Kidney (tissue), 14 donors: Measurements from ENCODE around the gene CRYL1. TPM values are rescaled to one million over a fixed set of nuclear protein-coding genes. Genes with fewer than 3 reads are reported as not detected.

Experiments used
- DNase-seq, 5 donors: peaks; one replicate each; pipeline ENCODE4 v3.0.0-alpha.2; 2013 to 2020
- FAIRE-seq: peaks from 2 replicates; lab custom pipeline; 2012; peaks lifted over from hg19 to GRCh38; lab: Jason Lieb, UNC
- H3K27ac ChIP-seq, 2 donors: one replicate each; pipeline ENCODE4 v1.7.0; 2013; ENCODE audit warnings: low read depth in 2 of 2, low read length in 2 of 2, inconsistent platforms in 1 of 2
- H3K27me3 ChIP-seq: one replicate; pipeline ENCODE4 v1.7.1; 2013; ENCODE audit warnings: low read length, inconsistent platforms; ENCODE audit not compliant: control insufficient read depth, insufficient read depth
- H3K36me3 ChIP-seq, 3 donors: one replicate each; pipeline versions ENCODE4 v1.7.0 to v1.7.1; 2013; ENCODE audit warnings: low read length in 3 of 3, control low read depth in 1 of 3, inconsistent platforms in 1 of 3; ENCODE audit not compliant: insufficient read depth in 3 of 3, control insufficient read depth in 2 of 3
- H3K4me1 ChIP-seq, 3 donors: one replicate each; pipeline versions ENCODE4 v1.7.0 to v1.7.1; 2013; ENCODE audit warnings: low read length in 3 of 3, inconsistent platforms in 1 of 3, low read depth in 1 of 3; ENCODE audit not compliant: control insufficient read depth in 2 of 3, insufficient read depth in 2 of 3
- H3K4me3 ChIP-seq, 3 donors: one replicate each; pipeline versions ENCODE4 v1.7.0 to v1.8.1; 2013; ENCODE audit warnings: low read length in 3 of 3, control low read depth in 1 of 3, inconsistent platforms in 1 of 3
- H3K9ac ChIP-seq, 3 donors: one replicate each; pipeline versions ENCODE4 v1.7.0 to v1.7.1; 2013; ENCODE audit warnings: low read length in 3 of 3, control low read depth in 1 of 3, inconsistent platforms in 1 of 3
- H3K9me3 ChIP-seq, 3 donors: one replicate each; pipeline versions ENCODE4 v1.7.0 to v1.7.1; 2013; ENCODE audit warnings: low read length in 3 of 3, control low read depth in 1 of 3, inconsistent platforms in 1 of 3; ENCODE audit not compliant: control insufficient read depth in 2 of 3, insufficient read depth in 1 of 3
- CTCF ChIP-seq: IDR thresholded peaks from 3 replicates; pipeline ENCODE4 v1.5.1; 2012; ENCODE audit warnings: mild to moderate bottlenecking, moderate library complexity, borderline replicate concordance; ENCODE audit not compliant: insufficient read depth; ENCODE audit errors: extremely low read depth
- intact Hi-C: fragments of 100-400 bp; cut with DNase I; formaldehyde crosslinking; loops from one replicate; pipeline ENCODE4 v1.11.1; 2022
- polyA plus RNA-seq: library from polyadenylated mRNA; stranded (reverse); fragments of 350-450 nt; fragmentation: Illumina TruSeq; extraction: RNeasy Lipid Tissue Mini Kit (QIAGEN cat#74804); gene quantifications from one replicate; pipeline ENCODE4 v1.2.3, GENCODE V29; 2014; ENCODE audit warnings: low read depth, low replicate concordance; ENCODE audit not compliant: insufficient read depth
- total RNA-seq: library from RNA; stranded (reverse); fragmentation: NEBNext Ultra II Directional; extraction: Animal tissue kit (Norgen Biotek cat#: 25700); gene quantifications from one replicate; pipeline ENCODE4 v1.2.1, GENCODE V29; 2021
- donor health status: control.
- donor health status: control.
- donor health status: control.
- donor health status: control.
- donor health status: control.
- donor health status: DM: yes; HTN: yes; CAD: no.
- donor health status: Normal renal cell carcinoma (clear cell type).

Gene CRYL1
- total and polyA plus RNA-seq, 2 donors from 2014 or later: 130 to 462 TPM

DNA sequence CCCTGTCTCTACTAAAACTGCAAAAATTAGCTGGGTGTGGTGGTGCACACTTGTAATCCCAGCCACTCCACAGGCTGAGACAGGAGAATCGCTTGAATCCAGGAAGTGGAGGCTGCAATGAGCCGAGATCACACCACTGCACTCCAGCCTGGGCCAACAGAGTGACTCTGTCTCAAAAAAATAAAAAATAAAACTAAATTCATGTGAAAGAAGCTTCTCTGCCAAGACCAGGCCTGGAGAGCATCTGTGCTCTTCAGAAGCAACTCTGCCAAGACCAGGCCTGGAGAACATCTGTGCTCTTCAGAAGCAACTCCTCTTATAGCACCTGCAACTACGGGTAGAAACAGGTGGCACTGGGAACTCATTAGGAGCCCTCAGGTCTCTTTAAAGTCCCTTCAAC lies 37.7 kb downstream of the CRYL1 start:
- FAIRE-seq: no peak
- intact Hi-C loops: no loop called here

GRCh38 chr13:20482787-20483186 lies 42.9 kb downstream of the CRYL1 start:
- H3K9ac ChIP-seq: no peak overlapping the region
- TF ChIP-seq CTCF: no peak
- H3K27ac ChIP-seq: peak overlapping the region in 1 of 2 donors; percentile 5
- no peak overlapping the region for H3K4me3 ChIP-seq
- H3K9me3 ChIP-seq: no peaks in the 10 kb centered on the region
- H3K36me3 ChIP-seq: peaks cover 0 to 13% (median 0%) of the 10 kb centered on the region in 3 donors
- intact Hi-C loops: no loop called here
- peaks cover 0 to 7% (median 0%) of the 10 kb centered on the region in 3 donors for H3K4me1 ChIP-seq
- no peak for FAIRE-seq
- peak in 2 of 5 donors; percentile 40 for DNase-seq
- no peaks in the 10 kb centered on the region for H3K27me3 ChIP-seq

More for the DNA sequence above, 37.7 kb downstream of the CRYL1 start:
- peaks cover 0 to under 1% (median 0%) of the 10 kb centered on the region in 3 donors for H3K4me1 ChIP-seq
- no peak overlapping the region for H3K9ac ChIP-seq
- H3K4me3 ChIP-seq: no peak overlapping the region
- peaks cover 0 to 23% (median 10%) of the 10 kb centered on the region in 3 donors for H3K36me3 ChIP-seq
- no peak for TF ChIP-seq CTCF
- H3K27me3 ChIP-seq: no peaks in the 10 kb centered on the region
- no peak overlapping the region for H3K27ac ChIP-seq
- H3K9me3 ChIP-seq: no peaks in the 10 kb centered on the region
- DNase-seq: no peak

DNA sequence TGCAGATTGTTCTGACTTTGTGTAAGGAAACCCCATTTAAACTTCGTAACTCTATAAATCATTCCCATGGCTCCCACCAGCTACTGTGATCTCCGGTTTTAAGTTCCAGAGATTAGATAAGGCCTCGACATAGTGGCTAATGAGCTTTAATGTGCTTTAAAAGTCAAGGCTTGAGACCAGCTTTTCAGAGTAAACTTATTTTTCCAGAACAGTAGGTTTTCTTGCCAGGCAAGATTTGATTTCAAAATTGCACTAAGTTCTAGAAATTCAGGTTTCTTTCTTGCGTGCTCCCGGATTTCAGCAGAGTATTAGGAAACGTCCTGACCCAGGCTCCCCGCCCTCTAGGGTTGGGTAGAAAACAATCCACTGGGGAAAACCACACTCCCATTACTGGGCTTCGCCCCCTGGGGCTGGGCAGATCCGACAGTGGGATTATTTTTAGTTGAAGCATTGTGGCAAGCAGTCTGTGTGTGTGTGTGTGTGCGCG lies 43.3 kb downstream of the CRYL1 start:
- Histone ChIP-seq H3K27me3 (no peaks in the 10 kb centered on the region), H3K9ac (no peak overlapping the region), H3K4me1 (peaks cover 0 to 7% (median 0%) of the 10 kb centered on the region in 3 donors), H3K36me3 (peaks cover 0 to 13% (median 0%) of the 10 kb centered on the region in 3 donors), H3K27ac (peak overlapping the region in 1 of 2 donors; percentile 5), H3K9me3 (no peaks in the 10 kb centered on the region), H3K4me3 (no peak overlapping the region)
- FAIRE-seq (no peak), DNase-seq (peak in 2 of 5 donors; percentile 58 to 59)
- intact Hi-C loops: no loop called here
- no peak for TF ChIP-seq CTCF
